Stimulated activated CD4-positive, alpha-beta T cell treated with anti-CD3 and anti-CD28 coated beads, Interleukin-2, amount 100 ng/mL, for 24 hours (primary cell): ENCODE results near the gene PRSS48.
"Not testable (repeated sequence)": the region's sequence is repeated elsewhere in the genome, so short reads cannot be mapped to it uniquely, and the experiment has no call there.

Experiments used
- DNase-seq, 2 donors: peaks; one replicate each; pipeline ENCODE4 v3.0.0-alpha.2; 2020

The PRSS48 gene

GRCh38 chr4:151276787-151277562, at the start of gene PRSS48:
TSS of gene PRSS48 (plus strand) at chr4:151277161. CDS start at chr4:151277173, 12 bp downstream.
- DNase-seq: peak; percentile 42 to 73

- no peak for DNase-seq
Measured at GRCh38 chr4:151227172-151227571, 49.8 kb upstream of the PRSS48 start.

- no peak for DNase-seq
Measured at GRCh38 chr4:151227731-151228130, 49.2 kb upstream of the PRSS48 start.

GRCh38 chr4:151228189-151229119, 48.5 kb upstream of the PRSS48 start:
- no peak for DNase-seq

GRCh38 chr4:151231915-151232595, 44.9 kb upstream of the PRSS48 start:
- DNase-seq: no peak

- DNase-seq: no peak
Measured at GRCh38 chr4:151233600-151233999, 43.4 kb upstream of the PRSS48 start.

- not testable (repeated sequence) for DNase-seq
Measured at GRCh38 chr4:151235373-151235772, 41.6 kb upstream of the PRSS48 start.

- no peak for DNase-seq
Measured at GRCh38 chr4:151236036-151236435, 40.9 kb upstream of the PRSS48 start.

GRCh38 chr4:151238477-151238876, 38.5 kb upstream of the PRSS48 start:
- no peak for DNase-seq

GRCh38 chr4:151239608-151240007, 37.4 kb upstream of the PRSS48 start:
- no peak for DNase-seq

GRCh38 chr4:151242305-151242704, 34.7 kb upstream of the PRSS48 start:
- DNase-seq: no peak

- DNase-seq: no peak
Measured at GRCh38 chr4:151246742-151247141, 30.2 kb upstream of the PRSS48 start.

GRCh38 chr4:151247395-151247794, 29.6 kb upstream of the PRSS48 start:
- DNase-seq: no peak

GRCh38 chr4:151248519-151248918, 28.4 kb upstream of the PRSS48 start:
- DNase-seq: no peak

- no peak for DNase-seq
Measured at GRCh38 chr4:151250706-151251105, 26.3 kb upstream of the PRSS48 start.

- DNase-seq: no peak
Measured at GRCh38 chr4:151251603-151252304, 25.2 kb upstream of the PRSS48 start.

- not testable (repeated sequence) for DNase-seq
Measured at GRCh38 chr4:151255226-151255625, 21.7 kb upstream of the PRSS48 start.

GRCh38 chr4:151255680-151256079, 21.3 kb upstream of the PRSS48 start:
- not testable (repeated sequence) for DNase-seq

- DNase-seq: no peak
Measured at GRCh38 chr4:151256134-151256533, 20.8 kb upstream of the PRSS48 start.

- no peak for DNase-seq
Measured at GRCh38 chr4:151257704-151258103, 19.3 kb upstream of the PRSS48 start.

GRCh38 chr4:151259752-151260151, 17.2 kb upstream of the PRSS48 start:
- DNase-seq: no peak

- no peak for DNase-seq
Measured at GRCh38 chr4:151260526-151260925, 16.4 kb upstream of the PRSS48 start.

- no peak for DNase-seq
Measured at GRCh38 chr4:151263455-151263854, 13.5 kb upstream of the PRSS48 start.
